ENCODE results near the gene GPC3. TPM values are rescaled to one million over a fixed set of nuclear protein-coding genes. Genes with fewer than 3 reads are reported as not detected.
"Not testable (repeated sequence)": the region's sequence is repeated elsewhere in the genome, so short reads cannot be mapped to it uniquely, and the experiment has no call there.

GPC3 gene
- total RNA-seq, 1 donor from 2014 or later: 4.2 TPM

DNA sequence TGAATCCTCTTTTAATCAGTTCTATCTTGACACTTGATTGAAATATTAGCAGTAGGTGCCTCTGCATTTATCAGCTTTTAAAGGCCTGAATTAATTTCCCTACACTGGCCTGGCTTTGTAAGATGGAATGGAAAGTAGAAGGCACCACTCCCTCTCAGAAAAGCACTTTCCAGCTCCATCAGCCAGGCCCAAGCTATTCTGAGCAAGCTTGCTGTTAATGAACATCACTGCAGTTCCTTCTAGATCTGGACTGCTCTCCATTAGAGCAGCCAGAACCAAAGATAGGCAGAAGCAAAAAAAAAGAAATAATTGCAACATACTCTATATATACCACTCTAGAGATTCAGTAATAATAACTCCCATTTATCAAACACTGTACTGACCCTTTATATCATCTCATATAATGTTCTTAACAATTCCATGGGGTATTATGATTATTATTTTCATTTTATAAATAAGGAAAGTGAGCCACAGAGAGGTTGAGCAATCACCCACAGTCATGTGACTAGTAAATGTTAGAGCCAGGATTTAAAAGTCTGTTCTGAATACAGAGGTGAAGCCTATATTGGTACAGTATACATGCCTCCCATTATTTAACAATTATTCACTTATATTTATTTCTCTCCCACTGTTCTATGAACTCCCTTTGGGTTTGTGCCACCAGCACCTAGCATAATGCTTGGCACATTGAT lies 39.4 kb upstream of the GPC3 start:
- no peak for DNase-seq
- no peak overlapping the region for H3K27ac Mint-ChIP-seq (ENCODE audit: unreplicated experiment)
- no peaks in the 10 kb centered on the region for H3K4me1 Mint-ChIP-seq (ENCODE audit: low read depth, unreplicated experiment)
- no peak overlapping the region for H3K4me3 Mint-ChIP-seq (ENCODE audit: unreplicated experiment)
- TF ChIP-seq, protein P1, sequence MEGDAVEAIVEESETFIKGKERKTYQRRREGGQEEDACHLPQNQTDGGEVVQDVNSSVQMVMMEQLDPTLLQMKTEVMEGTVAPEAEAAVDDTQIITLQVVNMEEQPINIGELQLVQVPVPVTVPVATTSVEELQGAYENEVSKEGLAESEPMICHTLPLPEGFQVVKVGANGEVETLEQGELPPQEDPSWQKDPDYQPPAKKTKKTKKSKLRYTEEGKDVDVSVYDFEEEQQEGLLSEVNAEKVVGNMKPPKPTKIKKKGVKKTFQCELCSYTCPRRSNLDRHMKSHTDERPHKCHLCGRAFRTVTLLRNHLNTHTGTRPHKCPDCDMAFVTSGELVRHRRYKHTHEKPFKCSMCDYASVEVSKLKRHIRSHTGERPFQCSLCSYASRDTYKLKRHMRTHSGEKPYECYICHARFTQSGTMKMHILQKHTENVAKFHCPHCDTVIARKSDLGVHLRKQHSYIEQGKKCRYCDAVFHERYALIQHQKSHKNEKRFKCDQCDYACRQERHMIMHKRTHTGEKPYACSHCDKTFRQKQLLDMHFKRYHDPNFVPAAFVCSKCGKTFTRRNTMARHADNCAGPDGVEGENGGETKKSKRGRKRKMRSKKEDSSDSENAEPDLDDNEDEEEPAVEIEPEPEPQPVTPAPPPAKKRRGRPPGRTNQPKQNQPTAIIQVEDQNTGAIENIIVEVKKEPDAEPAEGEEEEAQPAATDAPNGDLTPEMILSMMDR (IDR thresholded peaks at IDR 0.05; ENCODE audit: partially characterized antibody, unreplicated experiment): no peak
- no peaks in the 10 kb centered on the region for H3K36me3 Mint-ChIP-seq (ENCODE audit: unreplicated experiment)
- peaks cover 2% of the 10 kb centered on the region for H3K9me3 Mint-ChIP-seq (ENCODE audit: unreplicated experiment)
- no peaks in the 10 kb centered on the region for H3K27me3 Mint-ChIP-seq (ENCODE audit: unreplicated experiment)

DNA sequence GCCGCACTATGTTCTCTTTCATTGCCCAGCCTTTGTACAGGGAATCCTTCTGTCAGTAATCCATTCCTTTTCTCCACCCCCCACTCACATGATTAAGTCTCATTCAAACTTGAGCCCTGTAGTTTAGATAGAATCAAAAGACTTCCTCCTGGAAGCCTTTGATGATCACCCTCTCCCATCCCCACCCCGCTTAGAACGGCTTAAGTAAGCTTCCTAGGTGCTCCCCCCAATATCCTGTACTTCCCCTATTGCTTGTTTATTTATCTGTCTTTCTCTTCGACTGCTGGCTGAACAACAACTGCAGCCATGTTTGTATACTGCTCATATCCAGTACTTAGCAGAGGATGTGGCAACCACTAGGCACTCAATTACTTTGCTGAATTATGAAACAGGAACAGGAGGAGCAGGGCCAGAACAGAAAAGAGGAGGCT lies 38.5 kb upstream of the GPC3 start:
- TF ChIP-seq, protein P1 (IDR thresholded peaks at IDR 0.05; ENCODE audit: partially characterized antibody, unreplicated experiment): no peak

DNA sequence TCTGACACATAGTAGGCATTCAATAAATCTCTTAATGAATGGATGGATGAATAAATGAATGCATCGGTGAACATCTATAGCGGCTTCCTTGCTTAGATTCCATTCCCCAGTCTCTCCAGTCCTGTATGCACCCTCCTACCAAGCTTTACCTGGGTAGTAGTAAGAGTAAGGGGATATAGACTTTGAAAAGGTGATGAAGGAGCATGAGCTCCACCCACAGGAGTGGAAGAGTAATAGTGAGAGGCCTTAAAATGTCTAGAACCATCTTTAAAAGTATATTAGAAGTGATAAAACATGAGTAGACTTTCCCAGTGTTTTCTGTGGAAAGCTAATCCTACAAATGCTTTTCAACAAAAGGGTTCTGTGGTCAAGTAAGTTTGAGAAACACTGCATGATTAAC lies 35.5 kb upstream of the GPC3 start:
- Mint-ChIP-seq H3K27ac (ENCODE audit: unreplicated experiment) (no peak overlapping the region), H3K9me3 (ENCODE audit: unreplicated experiment) (peaks cover 2% of the 10 kb centered on the region), H3K27me3 (ENCODE audit: unreplicated experiment) (peaks cover 2% of the 10 kb centered on the region), H3K4me1 (ENCODE audit: low read depth, unreplicated experiment) (no peaks in the 10 kb centered on the region), H3K4me3 (ENCODE audit: unreplicated experiment) (no peak overlapping the region), H3K36me3 (ENCODE audit: unreplicated experiment) (no peaks in the 10 kb centered on the region)
- TF ChIP-seq, protein P1 (IDR thresholded peaks at IDR 0.05; ENCODE audit: partially characterized antibody, unreplicated experiment): no peak
- no peak for DNase-seq

More for the DNA sequence above, 38.5 kb upstream of the GPC3 start:
- Mint-ChIP-seq H3K27me3 (ENCODE audit: unreplicated experiment) (no peaks in the 10 kb centered on the region), H3K4me3 (ENCODE audit: unreplicated experiment) (no peak overlapping the region), H3K9me3 (ENCODE audit: unreplicated experiment) (peaks cover 2% of the 10 kb centered on the region), H3K27ac (ENCODE audit: unreplicated experiment) (no peak overlapping the region), H3K36me3 (ENCODE audit: unreplicated experiment) (no peaks in the 10 kb centered on the region), H3K4me1 (ENCODE audit: low read depth, unreplicated experiment) (no peaks in the 10 kb centered on the region)
- DNase-seq: no peak

DNA sequence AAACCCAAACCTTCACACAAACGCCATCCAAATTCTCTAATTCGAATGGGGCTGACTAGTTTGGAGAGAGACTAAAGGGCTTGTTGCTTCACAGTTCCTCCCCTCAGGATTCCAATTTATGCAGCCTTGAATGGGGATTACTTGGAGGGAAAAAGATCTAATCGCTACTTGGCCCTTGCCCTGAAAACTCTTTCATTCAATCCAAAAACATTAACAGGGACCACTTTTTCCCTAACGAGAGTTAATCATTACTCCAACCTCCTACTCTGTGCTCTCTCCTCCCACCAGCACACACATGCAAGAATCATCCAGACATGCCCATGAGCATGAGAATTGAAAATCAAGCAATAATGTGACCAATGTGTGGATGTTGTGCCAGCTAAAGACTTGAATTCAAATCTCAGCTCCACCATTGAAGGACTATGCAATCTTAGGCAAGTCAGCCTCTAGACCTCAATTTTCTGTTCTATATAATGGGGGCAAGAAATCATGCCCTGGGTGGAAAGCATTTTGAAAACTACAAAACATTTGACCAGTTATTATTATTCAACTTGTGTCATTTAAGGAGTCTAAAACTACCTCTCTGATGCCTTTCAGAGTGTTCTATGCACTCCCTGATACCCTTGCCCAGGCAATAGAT lies 34.3 kb upstream of the GPC3 start:
- TF ChIP-seq, protein P1 (IDR thresholded peaks at IDR 0.05; ENCODE audit: partially characterized antibody, unreplicated experiment): no peak
- H3K4me3 Mint-ChIP-seq (ENCODE audit: unreplicated experiment): no peak overlapping the region
- no peak overlapping the region for H3K27ac Mint-ChIP-seq (ENCODE audit: unreplicated experiment)
- H3K9me3 Mint-ChIP-seq (ENCODE audit: unreplicated experiment): peaks cover 2% of the 10 kb centered on the region
- DNase-seq: no peak
- no peaks in the 10 kb centered on the region for H3K36me3 Mint-ChIP-seq (ENCODE audit: unreplicated experiment)
- peaks cover 2% of the 10 kb centered on the region for H3K27me3 Mint-ChIP-seq (ENCODE audit: unreplicated experiment)
- no peaks in the 10 kb centered on the region for H3K4me1 Mint-ChIP-seq (ENCODE audit: low read depth, unreplicated experiment)

DNA sequence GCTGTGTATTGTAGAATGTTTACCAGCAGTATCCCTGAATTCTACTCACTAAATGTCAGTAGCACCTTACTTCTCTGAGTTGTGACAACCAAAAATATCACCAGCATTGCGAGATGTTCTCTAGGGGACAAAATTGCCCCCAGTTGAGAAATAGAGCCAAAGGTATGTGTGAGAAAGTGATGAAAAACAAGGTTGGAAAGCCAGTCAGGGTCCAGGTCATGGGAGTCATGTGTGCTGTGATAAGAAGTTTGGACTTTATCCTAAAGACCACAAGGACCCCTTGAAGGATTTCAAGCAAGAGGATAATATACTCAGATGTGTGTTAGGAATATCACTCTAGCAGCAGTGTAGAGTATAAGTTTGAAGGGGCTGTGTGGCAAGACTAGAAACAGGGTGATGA lies 30.9 kb upstream of the GPC3 start:
- not testable (repeated sequence) for H3K4me1 Mint-ChIP-seq (ENCODE audit: low read depth, unreplicated experiment); H3K27ac Mint-ChIP-seq (ENCODE audit: unreplicated experiment); H3K9me3 Mint-ChIP-seq (ENCODE audit: unreplicated experiment); H3K27me3 Mint-ChIP-seq (ENCODE audit: unreplicated experiment); H3K36me3 Mint-ChIP-seq (ENCODE audit: unreplicated experiment); H3K4me3 Mint-ChIP-seq (ENCODE audit: unreplicated experiment); DNase-seq

DNA sequence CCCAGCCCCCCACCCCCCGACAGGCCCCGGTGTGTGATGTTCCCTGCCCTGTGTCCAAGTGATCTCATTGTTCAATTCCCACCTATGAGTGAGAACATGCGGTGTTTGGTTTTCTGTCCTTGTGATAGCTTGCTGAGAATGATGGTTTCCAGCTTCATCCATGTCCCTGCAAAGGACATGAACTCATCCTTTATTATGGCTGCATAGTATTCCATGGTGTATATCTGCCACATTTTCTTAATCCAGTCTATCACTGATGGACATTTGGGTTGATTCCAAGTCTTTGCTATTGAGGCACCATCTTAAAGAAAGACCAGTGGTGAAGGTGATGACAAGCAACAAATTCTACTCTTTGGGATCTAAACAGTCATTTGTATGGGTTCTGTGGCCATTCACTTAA lies 30.1 kb upstream of the GPC3 start:
- not testable (repeated sequence) for H3K27ac Mint-ChIP-seq (ENCODE audit: unreplicated experiment); H3K4me3 Mint-ChIP-seq (ENCODE audit: unreplicated experiment); H3K36me3 Mint-ChIP-seq (ENCODE audit: unreplicated experiment); DNase-seq; H3K27me3 Mint-ChIP-seq (ENCODE audit: unreplicated experiment); H3K4me1 Mint-ChIP-seq (ENCODE audit: low read depth, unreplicated experiment); H3K9me3 Mint-ChIP-seq (ENCODE audit: unreplicated experiment)

Data from glutamatergic neuron (in vitro differentiated cells).